Esophagus (tissue), 2 donors: Measurements from ENCODE around the gene SLC39A10. TPM values are rescaled to one million over a fixed set of nuclear protein-coding genes. Genes with fewer than 3 reads are reported as not detected.
A peak's percentile ranks its signal among the peaks of the same experiment; 100 is the strongest.
"Not testable (repeated sequence)": the region's sequence is repeated elsewhere in the genome, so short reads cannot be mapped to it uniquely, and the experiment has no call there.

ENCODE experiments used
- H3K27ac ChIP-seq, 2 donors: one replicate each; pipeline ENCODE4 v1.5.1; 2013; ENCODE audit warnings: low read depth in 2 of 2, mild to moderate bottlenecking in 2 of 2, inconsistent platforms in 1 of 2, low read length in 1 of 2, moderate library complexity in 1 of 2
- H3K27me3 ChIP-seq, 2 donors: one replicate each; pipeline ENCODE4 v1.6.1; 2013; ENCODE audit warnings: low read length in 2 of 2, control low read depth in 1 of 2, mild to moderate bottlenecking in 1 of 2; ENCODE audit not compliant: insufficient read depth in 2 of 2, control insufficient read depth in 1 of 2
- H3K36me3 ChIP-seq, 2 donors: one replicate each; pipeline ENCODE4 v1.6.1; 2013; ENCODE audit warnings: low read length in 1 of 2; ENCODE audit not compliant: control insufficient read depth in 2 of 2, insufficient read depth in 2 of 2
- H3K4me1 ChIP-seq, 2 donors: one replicate each; pipeline ENCODE4 v1.6.1; 2013; ENCODE audit warnings: low read length in 1 of 2; ENCODE audit not compliant: control insufficient read depth in 2 of 2, insufficient read depth in 2 of 2
- H3K4me3 ChIP-seq, 2 donors: one replicate each; pipeline ENCODE4 v1.5.1; 2013; ENCODE audit warnings: low read length in 2 of 2, mild to moderate bottlenecking in 2 of 2, low read depth in 1 of 2, moderate library complexity in 1 of 2
- H3K9me3 ChIP-seq, 2 donors: one replicate each; pipeline ENCODE4 v1.6.1; 2013; ENCODE audit warnings: mild to moderate bottlenecking in 2 of 2, low read depth in 1 of 2, low read length in 1 of 2, moderate library complexity in 1 of 2; ENCODE audit not compliant: control insufficient read depth in 2 of 2, insufficient read depth in 1 of 2
- WGBS, 2 donors: extraction: QIAGEN DNeasy Blood & Tissue Kit; methylation state at CpG; one replicate each; pipeline ENCODE4 v1.1.7; 2013; 5-methylcytosine and 5-hydroxymethylcytosine counted together
- polyA plus RNA-seq, 2 donors: library from polyadenylated mRNA; stranded (reverse); fragments of 200-250 nt; gene quantifications; one replicate each; pipeline ENCODE4 v1.2.3, GENCODE V29; 2013
- donor health status: healthy with polysubstance abuse.
- donor health status: Bipolar disorder and iron deficiency.

The SLC39A10 gene
- polyA plus RNA-seq, 2 donors: 1.8 to 2.1 TPM

- 95 to 96% methylated on average over 9 of the region's 9 CpGs for WGBS, 2 donors
- H3K27me3 ChIP-seq, H3K36me3 ChIP-seq: not testable (repeated sequence)
These were observed 12.3 kb upstream of the SLC39A10 start for GRCh38 chr2:195644708-195645107.

GRCh38 chr2:195645413-195645812, 11.6 kb upstream of the SLC39A10 start:
- Histone ChIP-seq H3K27ac (no peak overlapping the region), H3K4me1 (no peaks in the 10 kb centered on the region), H3K9me3 (no peaks in the 10 kb centered on the region), H3K4me3 (no peak overlapping the region), H3K36me3 (no peaks in the 10 kb centered on the region), H3K27me3 (no peaks in the 10 kb centered on the region)
- WGBS, 2 donors: 72 to 90% methylated on average over 2 of the region's 2 CpGs

More at GRCh38 chr2:195644708-195645107, 12.3 kb upstream of the SLC39A10 start:
- not testable (repeated sequence) for H3K9me3 ChIP-seq, H3K4me1 ChIP-seq, H3K27ac ChIP-seq, H3K4me3 ChIP-seq

DNA sequence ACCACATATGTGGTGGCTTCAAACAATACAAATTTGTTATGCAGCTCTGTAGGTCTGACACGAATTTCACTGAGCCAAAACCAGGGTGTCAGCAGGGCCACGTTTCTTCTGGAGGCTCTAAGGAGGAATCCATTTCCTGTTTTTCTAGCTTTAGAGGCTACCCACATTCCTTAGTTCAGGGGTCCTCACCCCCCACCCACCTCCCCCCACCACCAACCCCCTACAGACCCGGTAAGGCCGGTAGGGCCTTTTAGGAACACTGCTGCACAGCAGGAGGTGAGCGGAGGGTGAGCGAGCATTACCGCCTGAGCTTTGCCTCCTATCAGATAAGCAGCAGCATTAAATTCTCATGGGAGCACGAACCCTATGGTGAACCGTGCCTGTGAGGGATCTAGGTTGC, 10.6 kb upstream of the SLC39A10 start:
- no peak overlapping the region for H3K27ac ChIP-seq
- no peak overlapping the region for H3K4me3 ChIP-seq
- H3K27me3 ChIP-seq: no peaks in the 10 kb centered on the region
- no peaks in the 10 kb centered on the region for H3K4me1 ChIP-seq
- H3K36me3 ChIP-seq: no peaks in the 10 kb centered on the region
- WGBS, 2 donors: 77 to 80% methylated on average over 9 of the region's 9 CpGs
- H3K9me3 ChIP-seq: no peaks in the 10 kb centered on the region

DNA sequence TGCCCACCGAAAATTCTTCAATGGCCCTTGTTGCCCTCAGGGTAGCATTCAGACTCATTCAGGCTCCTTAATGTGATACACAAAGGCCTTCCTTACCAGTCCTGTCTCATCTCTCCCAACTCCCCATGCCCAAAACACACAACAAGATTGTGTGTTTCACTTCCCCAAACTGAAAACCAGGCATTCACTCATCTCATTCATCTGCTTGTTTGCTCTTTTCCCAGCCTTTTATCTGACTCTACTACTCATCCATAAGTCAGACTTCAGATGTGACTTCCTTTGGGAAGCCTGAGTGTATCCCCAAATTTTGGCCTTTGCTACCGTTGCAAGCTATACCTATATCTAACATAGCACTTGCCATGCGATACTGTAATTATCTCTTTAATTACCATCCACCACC, 9.7 kb upstream of the SLC39A10 start:
- H3K27me3 ChIP-seq: no peaks in the 10 kb centered on the region
- no peaks in the 10 kb centered on the region for H3K9me3 ChIP-seq
- 93 to 94% methylated on average over 3 of the region's 3 CpGs for WGBS, 2 donors

GRCh38 chr2:195648370-195648769, 8.7 kb upstream of the SLC39A10 start:
- H3K27ac ChIP-seq: not testable (repeated sequence)

More for the DNA sequence above, 9.7 kb upstream of the SLC39A10 start:
- Histone ChIP-seq H3K27ac (no peak overlapping the region), H3K36me3 (no peaks in the 10 kb centered on the region), H3K4me3 (no peak overlapping the region), H3K4me1 (no peaks in the 10 kb centered on the region)

DNA sequence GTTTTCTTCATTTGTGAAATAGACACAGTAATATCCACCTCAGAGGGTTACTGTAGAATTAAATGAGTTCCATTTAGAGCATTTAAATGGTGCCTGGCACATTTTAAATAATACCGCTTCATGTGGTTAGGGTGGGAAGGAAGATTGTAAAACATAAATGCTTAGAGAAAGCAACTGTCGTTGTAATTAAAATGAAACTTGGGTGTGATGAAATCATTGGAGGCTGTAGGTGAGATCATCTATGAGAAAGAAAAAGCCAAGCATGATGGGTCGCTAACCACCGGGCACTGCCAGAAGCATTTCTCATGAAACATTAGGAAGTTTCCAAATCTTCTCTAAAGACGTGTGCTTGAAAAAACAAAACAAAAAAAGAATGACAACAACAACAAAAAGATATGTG, 8.2 kb upstream of the SLC39A10 start:
- Histone ChIP-seq H3K9me3 (no peaks in the 10 kb centered on the region), H3K27ac (no peak overlapping the region), H3K4me1 (no peaks in the 10 kb centered on the region), H3K27me3 (no peaks in the 10 kb centered on the region), H3K36me3 (no peaks in the 10 kb centered on the region), H3K4me3 (no peak overlapping the region)
- WGBS, 2 donors: 81 to 87% methylated on average over 5 of the region's 5 CpGs

More at GRCh38 chr2:195648370-195648769, 8.7 kb upstream of the SLC39A10 start:
- not testable (repeated sequence) for H3K36me3 ChIP-seq, H3K4me3 ChIP-seq, H3K27me3 ChIP-seq, H3K9me3 ChIP-seq, H3K4me1 ChIP-seq
- WGBS, 2 donors: 94 to 95% methylated on average over 2 of the region's 2 CpGs

- no peaks in the 10 kb centered on the region for H3K36me3 ChIP-seq
- WGBS, 2 donors: 77% methylated on average over 6 of the region's 6 CpGs
- no peaks in the 10 kb centered on the region for H3K4me1 ChIP-seq
- no peaks in the 10 kb centered on the region for H3K9me3 ChIP-seq
- no peak overlapping the region for H3K27ac ChIP-seq
- H3K27me3 ChIP-seq: no peaks in the 10 kb centered on the region
- H3K4me3 ChIP-seq: no peak overlapping the region
These were observed 7.3 kb upstream of the SLC39A10 start for GRCh38 chr2:195649629-195650190.

DNA sequence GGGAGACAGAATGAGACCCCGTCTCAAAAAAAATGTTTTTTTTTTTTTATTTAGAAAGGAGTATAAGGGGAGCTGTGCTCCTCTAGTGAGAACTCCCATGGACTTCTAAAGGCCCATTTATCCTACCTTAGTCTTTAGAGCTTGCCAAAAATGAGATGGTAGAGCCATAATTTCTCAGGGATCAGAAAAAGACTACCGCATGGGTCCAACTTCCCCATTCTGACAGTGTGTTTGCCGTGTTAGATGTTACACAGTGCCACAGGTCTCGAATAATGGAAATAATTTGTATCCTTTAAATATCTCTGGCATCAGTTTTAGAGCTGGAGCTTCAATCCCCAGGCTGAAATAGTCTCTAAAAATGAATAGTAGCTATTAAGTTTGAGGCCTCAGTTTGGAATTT, 6.0 kb upstream of the SLC39A10 start:
- WGBS, 2 donors: 75 to 80% methylated on average over 4 of the region's 4 CpGs

DNA sequence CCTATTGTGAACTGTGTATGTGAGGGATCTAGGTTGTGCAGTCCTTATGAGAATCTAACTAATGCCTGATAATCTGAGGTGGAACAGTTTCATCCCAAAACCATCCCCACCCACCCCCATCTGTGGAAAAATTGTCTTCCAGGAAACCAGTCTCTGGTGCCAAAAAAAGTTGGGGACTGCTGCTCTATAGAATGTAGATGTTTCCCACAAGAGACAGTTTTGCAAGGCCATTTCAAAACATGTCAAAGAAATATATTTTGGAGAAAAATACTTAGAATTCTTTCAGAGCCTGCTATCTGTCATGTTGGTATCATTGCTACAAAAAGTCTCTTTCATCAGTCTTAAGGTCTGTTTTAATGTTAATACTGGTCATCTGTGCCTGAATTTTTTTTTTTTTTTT, 4.1 kb upstream of the SLC39A10 start:
- H3K27me3 ChIP-seq: no peaks in the 10 kb centered on the region
- H3K9me3 ChIP-seq: no peaks in the 10 kb centered on the region

More for the DNA sequence above, 6.0 kb upstream of the SLC39A10 start:
- H3K4me3 ChIP-seq: no peak overlapping the region
- H3K27me3 ChIP-seq: no peaks in the 10 kb centered on the region
- H3K4me1 ChIP-seq: no peaks in the 10 kb centered on the region
- H3K36me3 ChIP-seq: no peaks in the 10 kb centered on the region
- no peaks in the 10 kb centered on the region for H3K9me3 ChIP-seq
- H3K27ac ChIP-seq: no peak overlapping the region

GRCh38 chr2:195656161-195656858, 716 bp upstream of the SLC39A10 start:
- peak overlapping the region; percentile 30 to 91 for H3K4me3 ChIP-seq
- peak overlapping the region; percentile 24 to 85 for H3K27ac ChIP-seq
- WGBS, 2 donors: 18 to 27% methylated on average over 19 of the region's 19 CpGs
- H3K4me1 ChIP-seq: no peaks in the 10 kb centered on the region
- H3K9me3 ChIP-seq: no peaks in the 10 kb centered on the region
- no peaks in the 10 kb centered on the region for H3K27me3 ChIP-seq
- no peaks in the 10 kb centered on the region for H3K36me3 ChIP-seq

More for the DNA sequence above, 4.1 kb upstream of the SLC39A10 start:
- no peaks in the 10 kb centered on the region for H3K4me1 ChIP-seq
- H3K27ac ChIP-seq: no peak overlapping the region
- no peak overlapping the region for H3K4me3 ChIP-seq
- no peaks in the 10 kb centered on the region for H3K36me3 ChIP-seq
